T-helper 1 cell treated with Interleukin-12 subunit alpha and Interleukin-12 subunit beta and Interleukin-4 antibody, amounts not matched to agents 30 ng/mL and 1 ng/mL, for 36 hours (primary cell): ENCODE results near the gene KCNQ4. TPM values are rescaled to one million over a fixed set of nuclear protein-coding genes. Genes with fewer than 3 reads are reported as not detected.

Source experiments
- intact Hi-C: fragments of 100-400 bp; cut with micrococcal nuclease; formaldehyde crosslinking; loops from one replicate; pipeline ENCODE4 v1.15.1; 2024
- total RNA-seq: library from RNA; stranded (reverse); gene quantifications from 2 replicates; pipeline ENCODE4 v1.2.3, GENCODE V29; 2022

The KCNQ4 gene
- total RNA-seq, 1 donor from 2014 or later: 0.88 TPM

DNA sequence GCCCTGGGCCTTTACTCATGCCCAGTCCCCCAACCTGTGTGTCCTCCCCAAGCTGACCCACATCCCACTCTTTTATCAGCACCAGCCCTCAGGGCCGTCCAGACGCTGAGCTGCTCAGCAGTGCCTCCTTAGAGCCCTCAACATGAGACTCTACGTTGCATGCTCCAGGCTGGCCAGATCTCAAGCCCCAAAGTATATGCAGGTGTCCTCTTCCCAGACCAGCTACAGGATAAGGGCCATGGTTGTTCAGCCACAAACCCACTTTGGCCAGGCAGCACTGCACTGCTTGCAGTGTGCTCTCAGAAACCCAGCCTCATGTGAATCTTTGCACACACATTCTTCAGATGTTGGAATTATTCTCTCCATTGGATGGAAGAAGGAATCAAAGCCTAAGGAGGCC, 72.5 kb downstream of the KCNQ4 start:
- intact Hi-C loops: no loop called here

DNA sequence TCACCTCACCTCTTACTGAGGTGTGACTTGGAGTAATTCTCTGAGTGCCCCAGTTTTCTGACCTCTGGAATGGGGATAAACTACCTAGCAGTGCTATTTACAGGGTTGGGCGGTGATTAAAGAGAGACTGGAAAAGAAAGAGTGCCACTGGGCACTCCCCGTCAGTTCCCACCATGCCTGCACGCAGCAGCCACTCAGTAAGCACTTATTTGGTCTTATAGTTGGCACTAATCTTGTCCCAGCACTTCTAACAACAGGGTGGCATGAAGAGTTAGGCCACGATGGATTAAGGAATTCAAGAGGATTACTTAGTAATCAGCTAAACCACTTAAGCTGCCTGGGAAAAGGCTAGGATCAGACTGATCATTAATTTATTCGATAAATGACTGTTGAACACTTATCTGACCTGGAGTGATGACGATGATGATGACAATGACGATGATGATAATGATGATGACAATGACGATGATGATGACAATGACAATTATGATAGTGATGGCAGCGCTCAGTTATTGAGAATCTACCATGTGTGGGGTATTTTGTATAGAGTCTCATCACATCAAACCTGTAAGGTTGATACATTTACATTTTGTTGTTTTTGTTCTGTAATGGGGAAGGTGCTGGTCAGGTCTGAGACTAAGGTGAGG, 73.2 kb downstream of the KCNQ4 start:
- intact Hi-C loops: no loop called here

DNA sequence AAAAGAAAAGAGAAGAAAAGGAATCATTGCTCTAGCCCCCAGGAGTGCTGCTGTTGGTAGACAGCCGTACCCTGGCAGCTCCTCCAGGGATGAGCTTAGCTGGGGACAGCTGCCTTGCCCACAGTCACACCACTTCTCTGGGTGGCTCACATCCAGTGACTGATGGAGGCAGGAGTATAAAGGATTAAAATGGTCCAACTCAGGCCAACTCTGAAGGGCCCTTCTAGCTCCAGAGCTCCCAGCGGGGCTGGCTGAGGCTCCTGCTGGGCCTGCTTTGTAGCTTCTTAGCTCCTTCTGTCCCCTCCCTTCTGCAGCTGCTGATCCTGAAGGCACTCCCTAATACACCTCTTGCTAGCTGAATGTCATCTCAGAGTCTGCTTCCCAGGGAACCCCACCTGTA, 74.2 kb downstream of the KCNQ4 start:
- intact Hi-C loops: no loop called here

DNA sequence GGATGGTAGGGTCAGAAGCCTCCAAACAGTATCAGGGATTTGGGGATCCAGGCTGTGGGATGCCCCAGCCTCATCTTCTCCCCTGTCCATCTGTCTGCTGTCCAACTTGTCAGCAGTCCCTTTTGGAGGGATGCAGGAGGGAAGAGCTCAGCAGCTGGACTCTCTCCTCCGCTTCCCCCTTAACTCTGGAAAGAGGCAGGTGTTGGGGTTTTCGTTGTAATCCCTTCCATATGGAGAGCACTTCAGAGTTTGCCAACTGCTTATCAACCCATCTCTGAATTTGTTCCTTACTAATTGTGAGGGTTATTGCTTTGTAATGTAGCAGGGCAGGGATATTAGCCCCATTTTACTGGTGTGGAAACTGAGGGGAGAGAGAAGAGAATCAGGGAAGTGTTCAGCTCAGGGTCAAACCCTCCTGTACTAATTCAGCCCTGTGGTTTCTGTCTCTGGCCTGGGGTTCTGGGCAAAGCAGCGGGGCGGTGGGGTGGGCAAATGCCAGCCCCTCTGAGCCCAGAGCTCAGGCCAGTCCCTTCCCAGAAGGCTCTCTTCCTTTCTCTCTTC, 75.3 kb downstream of the KCNQ4 start:
- intact Hi-C loops: no loop called here

DNA sequence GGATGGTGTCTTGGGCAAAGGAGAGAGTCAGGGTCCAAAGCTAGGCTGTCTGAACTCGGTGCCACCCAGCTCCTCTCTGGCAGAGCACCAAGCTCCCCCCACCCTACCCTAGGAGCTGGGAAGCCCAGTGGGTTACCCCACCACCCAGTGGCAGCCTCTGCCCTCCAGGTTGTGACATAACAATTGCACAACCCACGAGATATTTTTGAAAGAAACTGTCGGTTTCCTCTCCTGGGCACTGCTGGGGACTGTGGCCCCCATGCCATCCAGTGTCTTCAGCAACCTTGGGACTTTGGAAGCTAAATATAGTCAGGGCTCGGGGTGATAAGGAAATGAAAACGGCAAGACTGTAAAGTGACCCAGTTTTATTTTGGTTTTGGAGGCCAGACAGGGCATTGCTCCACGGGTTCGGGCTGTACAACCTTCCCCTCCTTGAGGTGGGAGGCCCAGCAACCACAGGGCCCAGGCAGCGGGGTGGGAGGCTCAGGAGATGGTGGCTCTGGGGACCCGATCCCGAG, 77.2 kb downstream of the KCNQ4 start:
- intact Hi-C loops: loop anchor here (5.0 to 10.0 kb wide), 3 partner anchors 406 to 1453 kb away; partner anchors contain the start of genes ZFP69B and ZMPSTE24

DNA sequence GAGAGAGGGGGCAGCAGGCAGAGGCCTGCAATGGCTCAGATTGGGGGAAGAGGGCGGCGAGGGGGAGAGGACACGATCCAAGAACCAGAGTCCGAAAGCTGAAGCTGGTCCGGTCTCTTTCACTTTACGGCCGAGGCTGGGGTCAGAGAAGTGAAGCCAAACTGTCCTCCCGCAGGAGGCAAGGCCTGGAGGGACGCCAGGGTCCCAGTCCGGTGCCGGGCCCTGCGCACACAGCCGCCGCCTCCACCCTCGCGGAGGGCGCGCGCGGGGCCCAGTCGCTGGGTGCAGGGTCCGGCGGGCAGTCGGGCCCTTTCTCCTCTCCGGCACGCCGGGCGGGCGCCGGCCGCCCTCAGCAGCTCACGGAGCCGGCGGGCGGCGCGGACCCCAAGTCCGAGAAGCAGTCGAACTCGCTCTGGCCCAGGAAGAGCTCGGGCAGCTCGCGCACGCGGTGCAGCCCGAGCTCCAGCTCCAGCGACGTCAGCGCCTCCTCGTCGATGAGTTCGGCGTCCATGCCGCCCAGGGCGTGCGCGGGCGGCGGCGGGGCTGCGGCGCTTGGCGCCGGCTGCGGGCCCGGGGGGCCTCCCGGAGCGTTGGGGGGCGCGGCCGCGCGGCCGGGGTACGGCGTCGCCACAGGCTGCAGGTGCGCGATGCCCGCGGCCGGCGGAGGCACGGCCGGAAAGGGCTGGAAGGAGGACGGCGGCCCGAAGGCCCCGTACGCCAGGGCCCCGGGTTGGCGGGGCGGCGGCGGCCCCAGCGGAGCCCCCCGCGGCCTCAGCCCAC, 77.8 kb downstream of the KCNQ4 start:
- intact Hi-C loops: loop anchor here (1.0 to 10.0 kb wide), 13 partner anchors 11 to 1454 kb away; partner anchors contain the start of genes CTPS1, NFYC, RIMS3 and ZFP69B

DNA sequence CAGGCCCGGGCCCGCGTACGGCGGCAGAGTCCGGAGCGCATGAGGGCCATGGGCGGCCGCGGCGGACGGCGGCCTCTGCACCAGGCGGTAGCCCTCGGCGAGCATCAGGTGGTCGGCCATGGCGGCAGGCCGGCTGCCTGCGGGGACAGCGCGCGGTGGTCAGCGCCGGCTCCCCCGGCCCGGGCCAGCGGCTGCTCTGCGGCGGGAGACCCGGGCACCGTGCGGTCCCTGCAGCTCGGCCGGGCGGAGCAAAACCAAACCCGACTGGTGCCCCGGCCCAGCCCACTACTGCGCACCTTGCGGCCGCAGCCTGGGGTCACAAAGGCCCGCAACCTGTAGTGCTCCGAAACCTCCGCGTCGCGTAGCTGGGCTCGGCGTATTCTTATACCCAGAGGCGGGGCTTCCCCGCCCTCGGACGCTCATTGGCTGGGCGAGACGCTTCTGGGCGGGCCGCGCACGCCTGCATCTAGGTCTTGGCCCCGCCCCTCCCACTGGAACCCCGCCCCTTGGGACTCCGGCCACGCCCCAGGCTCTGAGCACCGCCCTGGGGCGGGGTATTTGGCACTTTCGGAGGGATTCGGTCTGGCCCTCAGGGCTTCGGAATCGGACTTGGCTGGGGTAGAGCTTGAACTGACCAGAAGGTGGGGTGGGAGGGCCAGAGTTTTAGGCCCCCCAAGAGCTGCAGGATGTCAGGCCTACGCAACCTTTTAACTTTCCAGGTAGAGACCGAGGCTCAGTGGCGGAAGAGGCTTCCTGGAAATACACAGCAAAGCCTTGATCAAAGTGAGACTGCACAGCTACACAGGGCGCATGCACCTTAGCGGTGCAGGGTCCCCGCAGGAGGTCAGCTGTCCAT, 78.6 kb downstream of the KCNQ4 start, which contains the start of gene CITED4:
CITED4 (minus strand) TSS at position 356 of the 856 bp plus-strand sequence; CDS start at position 120, 236 bp downstream.
- intact Hi-C loops: loop anchor here (1.0 to 10.0 kb wide), 13 partner anchors 12 to 1455 kb away; partner anchors contain the start of genes CTPS1, NFYC, RIMS3 and ZFP69B

DNA sequence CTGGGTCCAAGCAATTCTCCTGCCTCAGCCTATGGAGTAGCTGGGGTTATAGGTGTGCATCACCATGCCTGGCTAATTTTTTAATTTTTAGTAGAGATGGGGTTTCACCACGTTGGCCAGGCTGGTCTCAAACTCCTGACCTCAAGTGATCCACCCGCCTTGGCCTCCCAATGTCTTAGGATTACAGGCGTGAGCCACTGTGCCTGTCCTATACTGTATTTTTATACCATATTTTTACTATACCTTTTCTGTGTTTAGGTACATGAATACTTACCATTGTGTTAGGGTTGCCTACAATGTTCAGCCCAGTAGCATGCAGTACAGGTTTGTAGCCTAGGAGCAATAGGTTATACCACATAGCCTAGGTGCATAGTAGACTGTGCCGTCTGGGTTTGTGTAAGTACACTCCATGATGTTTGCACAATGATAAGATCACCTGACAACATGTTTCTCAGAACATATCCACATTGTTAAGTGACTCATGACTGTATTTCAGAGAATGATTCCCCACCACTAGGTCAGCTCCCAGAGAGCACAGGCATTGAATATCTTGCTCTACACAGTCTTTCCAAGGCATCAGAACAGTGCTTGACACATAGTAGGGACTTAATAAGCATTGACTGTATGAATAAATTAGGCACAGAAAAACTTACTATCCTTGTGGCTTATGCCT, 84.6 kb downstream of the KCNQ4 start:
- intact Hi-C loops: loop anchor here (10.0 kb wide), 1 partner anchor 413 kb away; the partner anchor contains the start of gene ZFP69B

DNA sequence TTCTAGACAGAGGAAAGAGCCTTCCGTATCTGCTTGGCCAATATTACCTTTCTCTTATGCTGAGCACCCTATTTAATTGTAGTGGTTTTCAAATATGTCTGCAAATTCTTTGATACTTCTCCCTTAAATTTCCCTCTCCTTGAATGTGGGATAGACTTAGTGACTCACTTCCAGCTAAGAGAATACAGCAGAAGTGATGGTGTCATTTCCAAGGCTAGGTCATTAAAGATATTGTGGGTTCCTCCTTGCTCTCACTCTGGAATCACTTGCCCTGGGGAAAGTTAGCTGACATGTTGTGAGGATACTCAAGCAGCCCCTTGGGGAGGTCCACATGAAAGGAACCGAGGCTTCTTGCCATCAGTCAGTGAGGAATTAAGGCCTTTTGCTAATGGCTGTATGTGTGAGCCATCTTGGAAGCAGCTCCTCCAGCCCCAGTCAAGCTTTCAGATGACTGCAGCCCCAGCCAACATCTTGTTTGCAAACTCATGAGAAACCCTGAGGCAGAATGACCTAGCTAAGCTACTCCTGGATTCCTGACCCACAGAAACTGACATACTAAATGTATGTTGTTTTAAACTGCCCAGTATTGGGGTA, 86.6 kb downstream of the KCNQ4 start:
- intact Hi-C loops: no loop called here

DNA sequence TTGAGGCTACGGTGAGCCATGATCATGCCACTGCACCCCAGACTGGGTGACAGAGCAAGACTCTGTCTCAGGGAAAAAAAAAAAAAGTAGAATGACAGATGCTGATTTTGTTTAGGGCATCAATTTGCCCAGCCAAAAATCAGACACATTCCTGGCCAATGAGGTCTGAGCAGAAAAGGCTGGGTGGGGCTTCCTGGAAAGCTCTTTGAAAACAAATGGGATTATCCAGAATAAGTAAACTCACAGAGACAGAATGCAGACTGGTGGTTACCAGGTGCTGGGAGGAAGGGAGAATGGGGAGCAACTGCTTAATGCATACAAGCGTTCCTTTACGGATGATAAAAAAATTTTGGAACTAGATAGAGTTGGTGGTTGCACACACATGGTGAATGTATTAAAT, 88.7 kb downstream of the KCNQ4 start:
- intact Hi-C loops: no loop called here

DNA sequence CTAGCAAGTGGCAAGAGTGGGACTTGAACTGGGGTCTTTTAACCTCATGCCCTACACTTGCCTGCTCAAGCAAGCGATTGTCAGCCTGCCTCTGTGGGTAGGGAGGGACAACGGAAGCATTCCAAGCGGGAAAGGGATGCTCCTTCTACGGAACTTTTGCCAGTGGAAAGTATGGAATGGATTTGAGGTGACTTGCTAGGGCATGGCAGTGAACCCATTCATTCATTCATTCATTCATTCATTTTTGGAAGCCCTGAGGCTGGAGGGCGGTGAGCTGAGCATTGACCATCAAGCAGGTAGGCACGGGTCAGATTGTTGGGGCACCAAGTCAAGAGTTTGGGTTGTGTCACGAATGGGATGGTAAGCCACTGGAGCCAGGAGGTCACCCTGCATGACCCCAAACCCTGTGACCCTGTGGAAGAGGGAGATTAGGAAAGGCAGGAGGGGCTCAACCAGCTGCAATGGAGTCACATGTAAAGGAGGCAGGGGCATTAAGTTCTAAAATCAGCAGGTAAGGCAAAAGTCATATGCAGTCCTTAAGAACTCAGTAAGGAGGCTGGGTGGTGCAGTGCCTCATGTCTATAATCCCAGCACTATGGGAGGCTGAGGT, 90.4 kb downstream of the KCNQ4 start:
- intact Hi-C loops: no loop called here

DNA sequence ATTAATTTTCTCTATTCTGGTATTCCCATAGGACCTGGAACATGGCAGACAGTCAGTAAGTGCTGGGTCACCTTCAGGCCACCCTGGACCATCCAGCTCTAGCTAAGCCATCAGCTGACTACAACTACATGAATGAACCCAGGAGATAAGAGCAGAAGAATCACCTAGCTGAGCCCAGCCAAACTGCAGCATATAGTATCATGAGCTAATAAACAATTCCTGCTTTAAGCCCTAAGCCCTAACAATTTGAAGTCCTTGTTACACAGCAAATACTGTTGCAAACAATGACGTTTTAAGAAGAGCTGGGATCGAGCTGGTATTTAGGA, 92.8 kb downstream of the KCNQ4 start:
- intact Hi-C loops: no loop called here

DNA sequence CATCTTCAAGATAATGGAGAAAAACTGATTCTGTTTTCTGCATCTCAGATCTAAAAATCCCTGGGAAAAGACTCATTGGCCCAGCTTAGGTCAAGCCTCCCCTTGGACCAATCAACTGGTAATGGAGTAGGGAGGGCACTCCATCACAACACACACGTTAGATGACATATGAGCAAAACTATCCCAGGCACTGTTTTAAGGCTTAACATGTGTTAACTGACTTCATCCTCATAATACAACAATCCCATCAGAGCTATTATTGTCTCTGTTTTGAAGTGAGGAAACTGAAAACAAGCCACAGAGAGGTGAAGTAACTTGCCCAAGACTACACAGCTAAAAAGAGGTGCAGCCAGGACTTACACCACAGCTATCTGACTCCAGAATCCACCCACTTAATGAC, 93.3 kb downstream of the KCNQ4 start:
- intact Hi-C loops: no loop called here

DNA sequence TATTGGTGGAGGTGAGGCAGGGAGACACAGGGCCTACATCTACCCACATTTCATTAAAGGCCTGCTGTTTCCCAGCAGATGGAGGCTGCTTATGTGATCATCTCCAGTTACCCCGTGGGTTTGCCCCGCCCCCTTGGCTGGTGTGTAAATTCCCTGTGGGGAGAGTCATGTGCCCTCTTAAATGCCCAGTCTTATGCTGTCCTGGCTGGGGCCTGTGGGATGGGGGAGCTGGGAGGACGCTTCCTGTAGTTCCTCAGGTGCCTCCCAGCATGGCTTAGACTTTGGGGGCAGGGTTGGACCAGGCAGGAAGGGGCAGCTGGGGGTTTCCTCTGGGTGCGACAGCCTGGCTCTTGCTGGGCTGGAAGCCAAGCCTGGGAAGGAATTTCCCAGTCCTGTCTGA, 94.1 kb downstream of the KCNQ4 start:
- intact Hi-C loops: no loop called here

DNA sequence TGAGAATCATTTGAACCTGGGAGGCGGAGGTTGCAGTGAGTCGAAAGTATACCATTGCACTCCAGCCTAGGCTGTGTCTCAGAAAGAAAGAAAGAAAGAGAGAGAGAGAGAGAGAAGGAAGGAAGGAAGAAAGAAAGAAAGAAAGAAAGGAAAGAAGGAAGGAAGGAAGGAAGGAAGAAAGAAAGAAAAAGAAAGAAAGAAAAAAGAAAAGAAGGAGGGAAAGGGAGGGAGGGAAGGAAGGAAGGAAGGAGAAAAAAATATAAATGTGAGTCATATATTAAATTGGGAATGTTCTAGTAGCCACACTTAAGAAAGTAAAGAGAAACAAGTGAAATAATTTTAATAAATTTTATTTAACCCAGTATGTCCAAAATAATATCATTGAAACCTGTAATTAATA, 95.3 kb downstream of the KCNQ4 start:
- intact Hi-C loops: no loop called here

DNA sequence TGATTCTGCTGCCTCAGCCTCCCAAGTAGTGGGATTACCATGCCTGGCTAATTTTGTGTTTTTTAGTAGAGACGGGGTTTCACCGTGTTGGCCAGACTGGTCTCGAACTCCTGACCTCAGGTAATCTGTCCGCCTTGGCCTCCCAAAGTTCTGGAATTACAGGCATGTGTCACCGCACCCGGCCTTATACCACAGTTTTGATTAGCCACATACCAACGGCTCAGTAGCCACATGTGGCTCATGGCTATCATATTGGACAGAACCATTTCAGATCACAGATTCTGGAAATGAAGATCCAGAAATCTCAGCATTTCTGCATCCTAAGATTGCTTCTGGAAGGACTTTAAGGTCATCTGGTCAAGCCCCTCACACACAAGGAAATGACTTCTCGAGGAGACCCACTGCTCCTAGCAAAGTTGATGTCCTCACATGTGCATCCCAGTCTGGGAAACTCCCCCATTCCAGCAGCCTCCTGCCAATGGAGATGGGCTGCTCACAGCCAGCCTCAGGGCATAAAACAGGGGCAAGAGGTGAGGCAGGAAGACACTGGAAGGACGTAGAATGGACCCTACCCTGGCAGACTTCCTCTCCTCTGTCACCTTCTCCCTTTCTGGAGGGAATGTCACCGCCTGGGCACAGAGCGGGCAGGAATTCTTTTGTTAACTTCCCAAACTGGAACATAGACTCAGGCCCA, 96.0 kb downstream of the KCNQ4 start:
- intact Hi-C loops: no loop called here

DNA sequence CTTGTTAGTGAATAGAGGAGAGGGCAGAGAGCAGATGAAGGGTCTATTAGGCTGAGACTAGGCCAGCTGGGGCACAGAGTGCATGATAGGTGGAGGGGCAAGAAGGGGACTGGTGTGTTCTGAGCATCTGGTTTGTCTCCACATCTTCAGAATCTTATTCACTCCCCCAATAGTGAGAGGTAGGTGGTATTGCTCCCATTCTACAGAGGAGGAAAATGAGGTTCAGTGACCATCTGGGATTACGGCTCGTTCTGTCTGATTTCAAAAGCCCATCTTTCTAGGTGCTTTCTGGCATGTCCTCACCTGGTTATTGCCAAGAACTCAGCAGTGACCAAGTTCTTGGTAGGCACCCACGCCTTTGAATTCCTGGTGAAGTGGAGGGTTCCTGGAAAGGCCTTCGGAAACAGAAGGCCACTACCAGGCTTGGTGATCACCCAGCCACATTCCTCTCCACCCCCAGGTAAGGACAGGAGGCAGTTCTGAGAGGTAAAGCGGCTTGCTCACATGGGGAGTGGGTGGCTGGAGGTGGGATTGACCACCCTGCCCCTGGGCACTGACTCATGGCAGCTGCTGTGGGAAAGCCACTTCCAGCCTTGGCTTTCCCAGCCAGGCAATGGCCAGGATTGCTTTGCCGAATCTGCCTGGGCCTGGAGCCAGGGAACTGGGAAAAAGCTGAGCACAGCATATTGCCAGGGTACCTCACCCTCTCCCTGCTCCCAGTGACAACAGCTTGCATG, 97.4 kb downstream of the KCNQ4 start:
- intact Hi-C loops: no loop called here

DNA sequence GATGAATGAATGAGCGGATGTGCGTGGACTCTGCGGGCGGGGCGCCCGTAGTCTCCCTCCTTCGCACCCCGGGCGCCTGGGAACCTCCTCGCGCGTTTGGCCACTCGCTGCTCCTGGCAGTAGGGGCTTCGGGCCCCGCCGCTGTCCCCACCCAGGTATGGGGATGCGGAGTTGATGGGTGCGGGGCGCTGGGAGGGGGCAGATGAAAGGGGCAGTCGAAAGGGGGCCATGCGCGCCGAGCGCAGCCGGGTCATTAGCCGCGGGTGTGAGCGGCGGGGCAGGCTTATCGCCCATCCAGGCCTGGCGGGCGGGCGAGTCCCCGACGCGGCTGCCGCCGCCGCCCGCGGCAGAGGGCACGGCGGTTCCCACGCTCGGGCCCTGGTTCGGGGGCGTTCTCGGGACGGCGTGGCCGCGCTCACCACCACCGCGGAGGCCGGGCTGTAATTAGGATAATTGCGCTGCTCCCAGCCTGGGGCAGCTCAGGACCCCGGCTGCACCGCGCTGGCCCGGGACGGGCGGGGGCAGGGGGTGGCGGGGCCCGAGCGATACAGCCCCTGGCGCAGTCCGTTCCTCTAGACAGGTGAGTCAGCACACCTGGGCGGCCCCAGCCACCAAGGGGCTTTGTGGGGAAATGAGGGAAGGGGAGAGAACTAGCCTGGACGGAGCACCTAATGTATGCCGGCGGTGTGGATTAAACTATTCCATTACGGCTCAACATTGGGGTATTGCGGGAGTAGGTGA, 100.6 kb downstream of the KCNQ4 start:
- intact Hi-C loops: no loop called here
